Measurements from ENCODE around the gene PTPRF.

PTPRF gene

GRCh38 chr1:43566382-43567044, 35.8 kb downstream of the PTPRF start:
- no peak for DNase-seq (ENCODE audit: low read depth)
- no peak overlapping the region for H3K4me3 ChIP-seq (ENCODE audit: low read depth, low read length)
- TF ChIP-seq, protein P1, sequence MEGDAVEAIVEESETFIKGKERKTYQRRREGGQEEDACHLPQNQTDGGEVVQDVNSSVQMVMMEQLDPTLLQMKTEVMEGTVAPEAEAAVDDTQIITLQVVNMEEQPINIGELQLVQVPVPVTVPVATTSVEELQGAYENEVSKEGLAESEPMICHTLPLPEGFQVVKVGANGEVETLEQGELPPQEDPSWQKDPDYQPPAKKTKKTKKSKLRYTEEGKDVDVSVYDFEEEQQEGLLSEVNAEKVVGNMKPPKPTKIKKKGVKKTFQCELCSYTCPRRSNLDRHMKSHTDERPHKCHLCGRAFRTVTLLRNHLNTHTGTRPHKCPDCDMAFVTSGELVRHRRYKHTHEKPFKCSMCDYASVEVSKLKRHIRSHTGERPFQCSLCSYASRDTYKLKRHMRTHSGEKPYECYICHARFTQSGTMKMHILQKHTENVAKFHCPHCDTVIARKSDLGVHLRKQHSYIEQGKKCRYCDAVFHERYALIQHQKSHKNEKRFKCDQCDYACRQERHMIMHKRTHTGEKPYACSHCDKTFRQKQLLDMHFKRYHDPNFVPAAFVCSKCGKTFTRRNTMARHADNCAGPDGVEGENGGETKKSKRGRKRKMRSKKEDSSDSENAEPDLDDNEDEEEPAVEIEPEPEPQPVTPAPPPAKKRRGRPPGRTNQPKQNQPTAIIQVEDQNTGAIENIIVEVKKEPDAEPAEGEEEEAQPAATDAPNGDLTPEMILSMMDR (IDR thresholded peaks at IDR 0.05; ENCODE audit: low read depth, low read length, missing control alignments) = no peak

DNA sequence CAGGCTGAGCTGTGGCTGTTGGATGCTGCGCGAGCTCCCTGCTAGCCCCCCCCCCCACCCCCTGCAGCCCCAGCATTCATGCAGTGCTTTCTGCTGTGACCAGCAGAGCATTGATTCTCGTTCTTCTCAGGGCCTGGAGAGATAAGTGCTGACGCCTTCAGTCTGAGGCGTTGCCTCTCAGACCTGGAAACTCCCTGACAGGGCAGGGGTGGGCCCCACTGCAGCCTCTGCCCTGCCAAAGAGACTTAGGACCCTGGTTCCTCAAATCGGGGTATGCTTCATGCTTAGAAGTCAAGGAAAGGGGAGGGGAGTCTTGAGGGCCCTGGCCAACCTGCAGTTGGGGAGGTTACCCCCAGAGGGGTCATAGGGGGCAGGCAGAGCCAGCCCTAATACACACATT, 38.5 kb downstream of the PTPRF start:
- TF ChIP-seq, protein P1 (IDR thresholded peaks at IDR 0.05; ENCODE audit: low read depth, low read length, missing control alignments) = no peak
- DNase-seq (ENCODE audit: low read depth) = no peak
- no peak overlapping the region for H3K4me3 ChIP-seq (ENCODE audit: low read depth, low read length)

- no peak overlapping the region for H3K4me3 ChIP-seq (ENCODE audit: low read depth, low read length)
- no peak for DNase-seq (ENCODE audit: low read depth)
- TF ChIP-seq, protein P1 (IDR thresholded peaks at IDR 0.05; ENCODE audit: low read depth, low read length, missing control alignments) = no peak
These were observed 39.6 kb downstream of the PTPRF start for GRCh38 chr1:43570277-43570676.

DNA sequence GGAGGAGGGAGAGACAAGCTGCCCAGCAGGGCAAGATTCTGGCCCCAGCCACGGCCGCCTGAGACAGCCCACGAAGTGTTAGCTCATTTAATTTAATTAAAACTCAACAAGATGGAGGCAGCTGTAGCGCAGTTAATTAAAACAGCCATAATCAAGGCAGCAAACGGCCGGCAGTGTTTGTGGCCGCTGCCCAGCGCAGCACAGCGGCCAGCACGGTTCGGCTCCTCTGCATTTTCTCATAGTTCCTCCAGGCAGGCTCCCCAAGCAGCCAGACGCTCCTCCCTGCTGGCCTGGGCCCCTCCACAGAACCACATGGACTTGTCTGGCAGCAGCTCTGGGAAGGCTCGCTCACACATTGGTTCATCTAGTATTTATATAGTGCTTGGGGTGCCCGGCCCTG, 40.0 kb downstream of the PTPRF start:
- no peak for DNase-seq (ENCODE audit: low read depth)
- TF ChIP-seq, protein P1 (IDR thresholded peaks at IDR 0.05; ENCODE audit: low read depth, low read length, missing control alignments) = no peak
- no peak overlapping the region for H3K4me3 ChIP-seq (ENCODE audit: low read depth, low read length)

GRCh38 chr1:43572084-43572483, 41.4 kb downstream of the PTPRF start:
- no peak overlapping the region for H3K4me3 ChIP-seq (ENCODE audit: low read depth, low read length)
- no peak for DNase-seq (ENCODE audit: low read depth)
- TF ChIP-seq, protein P1 (IDR thresholded peaks at IDR 0.05; ENCODE audit: low read depth, low read length, missing control alignments) = no peak

- TF ChIP-seq, protein P1 (IDR thresholded peaks at IDR 0.05; ENCODE audit: low read depth, low read length, missing control alignments) = no peak
- no peak for DNase-seq (ENCODE audit: low read depth)
- H3K4me3 ChIP-seq (ENCODE audit: low read depth, low read length) = no peak overlapping the region
These were observed 41.9 kb downstream of the PTPRF start for GRCh38 chr1:43572538-43572937.
